Hematopoietic multipotent progenitor cell treated with erythropoietin and hydrocortisone succinate and interleukin-3 and kit ligand, for 4 days (in vitro differentiated cells): Measurements from ENCODE around the gene SYNPO2.
"Not testable (repeated sequence)": the region's sequence is repeated elsewhere in the genome, so short reads cannot be mapped to it uniquely, and the experiment has no call there.

Source experiments
- DNase-seq: peaks from one replicate; pipeline ENCODE4 v3.0.0-alpha.2; 2015

The SYNPO2 gene

DNA sequence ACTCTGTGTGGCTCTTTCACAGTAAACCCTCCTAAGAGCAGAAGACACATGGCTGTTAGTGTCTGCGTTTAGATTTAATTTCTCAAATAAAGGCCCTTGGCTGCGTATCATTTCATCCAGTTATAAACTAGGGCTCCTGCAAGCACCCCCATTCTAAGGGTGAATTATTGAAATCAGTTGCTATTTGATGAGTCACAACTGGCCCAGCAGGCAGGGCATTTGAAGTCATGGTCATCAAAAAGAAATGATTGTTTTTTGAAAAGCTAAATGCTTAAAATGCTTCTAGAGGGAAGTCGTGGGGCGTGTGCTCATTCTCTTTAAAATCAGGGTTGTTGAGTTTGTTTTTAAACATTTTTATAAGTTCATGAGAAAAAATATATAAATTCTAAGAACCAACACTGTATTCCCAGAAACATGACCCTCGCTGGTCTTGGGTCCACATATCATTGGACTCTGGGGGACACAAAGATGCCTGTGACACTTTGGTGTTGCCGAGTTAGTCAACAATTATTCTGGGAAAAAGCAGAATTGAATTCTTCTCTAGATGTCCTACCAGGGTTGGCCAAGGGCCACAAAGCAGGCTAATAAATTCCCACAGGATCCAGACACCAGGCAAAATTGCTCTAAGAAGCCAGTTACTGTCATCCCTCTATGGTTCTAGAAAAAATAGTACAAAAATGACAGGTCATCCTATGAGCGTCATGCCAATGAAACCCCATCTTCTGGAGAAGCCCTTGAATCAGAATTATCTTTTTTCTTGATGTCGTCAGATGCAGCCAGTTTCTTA is 147.5 kb downstream of the SYNPO2 start:
- no peak for DNase-seq

DNA sequence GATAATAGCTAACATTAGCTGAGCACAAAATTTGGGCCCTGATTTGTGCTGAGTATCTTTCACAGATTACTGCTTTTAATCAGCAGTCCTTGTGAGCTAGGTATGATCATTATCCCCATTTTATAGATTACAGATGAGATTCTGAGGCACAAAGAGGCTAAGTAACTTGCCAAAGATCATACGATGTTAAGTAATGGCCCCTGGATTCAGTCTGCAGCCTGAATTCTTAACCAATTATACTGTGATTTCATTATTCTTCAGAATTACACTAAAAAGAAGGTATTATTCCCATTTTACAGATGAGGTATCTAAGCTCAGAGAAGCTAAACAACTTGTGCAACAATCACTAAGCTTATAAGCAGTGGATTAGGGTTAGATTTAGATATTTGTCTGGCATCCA is 149.1 kb downstream of the SYNPO2 start:
- DNase-seq: no peak

DNA sequence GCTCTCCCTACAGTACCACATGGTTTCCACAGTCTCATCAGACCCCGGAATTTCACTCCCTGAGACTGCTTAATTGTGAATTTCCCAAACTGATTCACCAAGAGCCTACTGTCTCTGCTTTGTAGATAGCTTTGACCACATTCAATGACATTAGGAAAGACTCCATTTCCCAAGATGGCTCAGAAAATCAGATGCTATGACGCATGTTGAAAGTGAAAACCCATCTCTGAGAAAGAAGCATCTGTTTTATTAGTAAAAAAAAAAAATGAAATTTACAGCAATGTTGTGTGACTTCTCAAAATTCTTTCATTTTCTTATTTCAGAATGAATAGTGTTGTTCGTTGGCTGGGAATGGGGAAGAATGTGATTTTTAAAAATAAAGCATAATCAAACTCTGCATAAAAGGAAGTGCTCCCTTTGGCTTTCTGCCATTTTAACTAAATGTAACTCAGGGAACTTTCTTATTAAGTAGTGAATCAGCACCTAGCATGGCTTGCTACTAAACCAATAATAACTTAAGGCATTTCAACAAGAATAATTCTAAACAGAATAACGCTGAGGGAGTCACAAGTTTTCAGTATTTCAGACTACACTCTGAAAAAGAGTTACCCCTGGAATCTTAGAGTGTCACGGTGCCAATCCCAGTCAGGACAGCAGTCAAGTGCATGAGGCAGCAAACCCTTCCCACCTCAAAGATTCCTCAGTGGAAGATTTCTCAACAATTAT is 149.6 kb downstream of the SYNPO2 start:
- DNase-seq: peak; percentile 38

DNA sequence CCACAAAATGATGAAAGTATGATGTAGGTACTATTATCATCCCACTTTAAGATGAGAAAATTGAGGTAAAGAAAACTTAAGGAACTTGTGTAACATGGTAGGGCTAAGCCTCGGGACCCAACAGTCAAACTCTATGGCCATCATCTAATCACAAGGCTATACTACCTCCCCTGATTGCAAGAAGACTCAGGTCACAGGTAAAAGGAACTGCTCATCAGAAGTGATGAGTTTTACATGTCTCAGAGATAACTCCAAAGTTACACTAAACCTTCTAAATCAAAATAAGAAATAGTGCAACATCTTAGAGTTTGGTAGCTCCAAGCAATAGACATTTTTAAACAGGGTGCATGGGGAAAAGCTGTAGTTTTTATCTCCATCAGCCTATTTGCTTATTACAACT is 150.5 kb downstream of the SYNPO2 start:
- no peak for DNase-seq

DNA sequence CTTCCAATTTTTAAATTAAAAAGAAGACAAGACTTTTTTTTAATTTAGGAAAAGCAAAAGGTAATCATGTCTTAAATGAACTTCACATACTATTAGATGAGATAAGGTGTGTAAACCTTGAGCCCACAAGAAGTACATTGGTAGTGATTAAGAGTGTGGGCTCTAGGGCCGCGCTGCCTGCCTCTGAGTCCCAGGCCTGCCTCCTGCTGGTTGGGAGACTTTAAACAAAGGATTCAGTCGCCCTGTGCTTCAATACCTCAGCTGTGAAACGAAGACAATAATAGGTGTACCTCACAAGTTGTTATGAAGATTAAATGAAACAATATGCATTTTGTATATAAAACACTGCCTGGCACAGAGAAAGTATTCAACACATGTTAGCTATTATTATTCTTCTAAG is 151.1 kb downstream of the SYNPO2 start:
- peak; percentile 22 for DNase-seq

DNA sequence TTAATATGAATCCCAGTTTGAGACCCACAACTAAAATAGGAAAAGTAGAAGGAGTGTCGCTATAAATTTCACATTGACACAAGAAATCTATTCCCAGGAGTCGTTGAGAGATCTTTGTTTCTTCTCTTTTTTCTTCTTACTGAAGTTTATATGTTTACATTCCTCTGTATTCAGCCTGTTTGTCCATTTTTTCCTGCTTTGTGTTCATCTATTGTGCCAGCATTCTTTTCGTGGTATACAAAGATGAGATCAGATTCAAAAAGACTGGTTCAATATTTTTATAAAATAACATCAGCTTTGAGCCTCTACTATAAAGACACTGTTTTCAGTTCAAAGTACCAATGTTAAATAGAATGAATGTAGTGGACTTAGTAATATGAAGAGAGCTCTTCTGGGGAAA is 151.6 kb downstream of the SYNPO2 start:
- no peak for DNase-seq

DNA sequence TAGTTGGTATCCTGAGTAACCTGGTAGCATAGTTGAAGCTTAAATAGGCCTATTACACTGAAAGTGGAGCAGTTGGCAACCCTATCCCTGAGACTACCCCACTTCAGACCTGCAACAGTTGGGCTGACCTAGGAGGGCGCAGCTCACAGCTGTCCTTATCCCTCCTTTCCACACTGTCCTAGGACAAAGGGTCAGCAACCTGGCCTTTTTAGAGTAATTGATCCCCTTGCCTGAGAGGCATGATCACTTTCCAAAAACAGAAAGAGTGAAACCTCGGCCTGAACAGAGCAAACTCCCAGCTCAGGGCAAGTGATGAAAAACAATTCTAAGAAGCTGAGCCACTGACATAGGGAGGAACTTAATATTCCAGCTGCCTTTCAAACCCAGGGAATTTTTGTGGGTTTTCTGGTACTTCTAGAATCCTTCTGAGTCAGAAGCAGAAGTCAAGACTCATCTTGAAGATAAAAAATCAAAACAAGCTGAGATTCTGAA is 152.1 kb downstream of the SYNPO2 start:
- DNase-seq: no peak

DNA sequence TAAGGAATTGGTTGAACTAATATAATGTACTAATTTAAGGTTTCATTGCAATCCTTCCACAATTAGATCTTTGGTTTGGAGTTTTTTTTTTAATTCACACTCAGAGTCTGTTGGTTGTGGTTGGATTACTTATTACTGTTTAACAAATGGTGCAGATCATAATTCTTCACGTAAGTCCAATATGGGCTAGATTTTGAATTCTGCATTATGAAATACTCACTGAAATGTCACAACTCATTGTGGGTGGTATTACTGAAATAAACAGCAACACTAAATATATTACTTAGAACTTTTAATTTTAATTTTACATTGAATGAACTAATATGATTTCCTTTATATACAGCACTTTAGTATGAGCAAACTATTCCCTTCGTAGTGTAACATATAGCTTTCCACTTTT is 152.7 kb downstream of the SYNPO2 start:
- no peak for DNase-seq

DNA sequence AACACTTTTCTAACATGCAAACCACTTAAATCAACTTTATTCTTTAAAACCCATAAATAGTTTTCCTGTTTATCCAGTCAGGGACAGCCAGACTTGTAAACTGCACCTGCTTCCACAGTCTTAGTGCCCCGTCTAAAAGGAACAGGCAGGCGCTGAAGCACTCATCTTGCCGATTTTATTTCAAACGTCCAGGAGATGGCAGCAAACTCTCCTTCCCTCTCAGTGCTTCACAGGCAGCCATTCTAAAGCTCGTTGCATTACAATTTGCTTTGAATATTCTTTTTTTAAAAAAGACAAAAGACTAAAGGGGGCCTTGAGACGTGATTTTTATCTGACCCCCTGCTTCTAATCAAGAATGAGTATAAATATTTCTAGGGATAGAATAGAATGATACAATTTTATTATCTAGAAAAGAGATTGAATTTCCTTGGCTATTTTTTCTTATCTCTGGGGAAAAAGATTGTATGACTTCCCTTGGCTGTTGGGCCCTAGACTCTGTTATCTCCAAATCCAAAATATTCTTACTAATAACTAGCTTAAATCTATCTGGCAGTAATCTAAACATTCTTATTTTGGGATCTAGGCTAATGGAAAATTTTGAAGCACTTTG is 153.4 kb downstream of the SYNPO2 start:
- peak; percentile 86 for DNase-seq

DNA sequence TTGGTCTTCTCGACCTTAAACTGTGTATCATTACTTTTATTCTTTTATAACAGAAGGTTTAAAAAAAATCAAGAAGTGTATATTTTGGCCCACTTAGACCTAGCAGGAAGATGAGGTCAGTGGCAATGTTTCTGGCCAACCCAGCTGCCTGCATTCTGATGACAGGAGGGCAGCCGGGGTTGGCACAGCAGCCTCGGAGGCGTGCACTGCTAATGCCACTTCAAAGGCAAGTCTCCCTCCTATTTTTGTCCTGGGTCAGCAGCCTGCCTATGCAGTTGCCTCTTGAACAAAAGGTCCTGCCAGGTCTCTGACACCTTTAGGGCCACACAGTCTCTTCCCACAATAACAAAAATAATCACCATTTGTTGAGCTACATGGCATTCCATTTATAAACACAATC is 157.6 kb downstream of the SYNPO2 start:
- no peak for DNase-seq

DNA sequence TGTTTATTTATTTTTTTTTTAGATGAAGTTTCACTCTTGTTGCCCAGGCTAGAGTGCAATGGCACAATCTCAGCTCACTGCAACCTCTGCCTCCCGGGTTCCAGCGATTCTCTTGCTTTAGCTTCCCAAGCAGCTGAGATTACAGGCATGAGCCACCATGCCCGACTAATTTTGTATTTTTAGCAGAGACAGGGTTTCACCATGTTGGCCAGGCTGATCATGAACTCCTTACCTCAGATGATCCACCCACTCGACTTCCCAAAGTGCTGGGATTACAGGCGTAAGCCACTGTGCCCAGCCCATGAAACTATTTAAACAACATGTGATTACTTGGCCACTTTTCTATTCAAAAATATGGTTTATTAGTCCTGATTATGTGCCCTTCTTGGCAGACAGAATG is 158.4 kb downstream of the SYNPO2 start:
- not testable (repeated sequence) for DNase-seq

DNA sequence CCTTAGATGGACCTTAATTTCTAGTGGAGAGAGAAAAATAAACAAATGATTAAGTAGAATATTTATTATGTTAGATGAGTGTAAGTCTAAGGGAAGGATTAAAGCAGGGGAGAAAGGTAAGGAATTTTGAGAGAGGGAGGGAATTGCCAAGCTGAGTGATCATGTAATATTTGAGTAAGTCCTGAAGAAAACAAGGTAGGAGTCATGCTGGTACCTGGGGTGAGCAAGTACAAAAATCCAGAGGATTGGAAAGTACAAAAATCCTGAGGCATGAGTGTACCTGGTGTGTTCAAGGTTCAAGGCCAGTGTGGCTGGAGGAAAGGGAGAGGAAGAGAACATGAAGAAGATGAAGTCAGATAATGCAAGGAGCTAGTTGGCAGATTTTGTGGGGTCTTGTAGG is 159.8 kb downstream of the SYNPO2 start:
- no peak for DNase-seq

DNA sequence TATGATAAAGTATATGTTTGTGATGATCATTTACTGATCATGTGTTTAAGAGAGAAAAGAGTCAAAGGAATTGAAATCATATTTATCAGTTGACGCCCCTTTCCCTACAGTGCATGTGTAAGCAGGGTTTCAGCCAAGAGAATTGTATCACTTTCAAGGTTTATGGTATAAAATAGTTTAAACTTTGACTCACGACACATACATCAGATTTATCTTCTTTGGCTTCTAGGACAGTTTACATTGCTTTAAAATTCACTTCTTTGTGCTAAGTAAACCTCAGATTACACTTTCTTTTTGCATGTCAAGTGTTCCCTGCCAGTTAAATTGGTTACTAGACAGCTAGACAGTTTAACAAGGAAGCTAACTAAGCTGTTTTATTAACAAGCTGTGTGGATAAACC is 160.7 kb downstream of the SYNPO2 start:
- DNase-seq: no peak

DNA sequence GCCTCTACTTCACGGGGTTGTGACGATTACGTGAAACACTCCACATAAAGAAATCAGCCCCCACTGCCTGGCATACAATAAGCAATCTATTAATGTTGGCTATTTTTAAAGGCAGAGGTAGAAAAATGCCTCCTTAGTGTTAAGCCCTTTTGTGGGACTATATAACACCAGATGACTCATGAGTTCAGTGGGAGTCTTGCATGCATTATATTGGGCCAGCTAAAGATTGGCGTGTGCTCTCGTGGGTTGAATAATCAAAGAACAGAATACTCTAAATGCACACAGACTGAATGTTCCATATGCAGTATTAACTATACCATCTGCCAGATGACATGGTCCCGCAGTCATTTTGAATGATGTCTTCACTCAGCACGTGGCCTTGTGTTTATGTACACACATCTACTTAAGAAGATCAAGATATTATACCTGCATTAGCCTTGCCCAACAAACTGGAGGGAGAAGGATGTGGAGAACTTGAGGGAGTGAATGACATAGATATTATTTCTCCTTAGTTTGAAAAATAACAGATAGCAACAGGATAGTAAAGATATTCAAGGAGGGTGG is 162.0 kb downstream of the SYNPO2 start:
- DNase-seq: no peak

DNA sequence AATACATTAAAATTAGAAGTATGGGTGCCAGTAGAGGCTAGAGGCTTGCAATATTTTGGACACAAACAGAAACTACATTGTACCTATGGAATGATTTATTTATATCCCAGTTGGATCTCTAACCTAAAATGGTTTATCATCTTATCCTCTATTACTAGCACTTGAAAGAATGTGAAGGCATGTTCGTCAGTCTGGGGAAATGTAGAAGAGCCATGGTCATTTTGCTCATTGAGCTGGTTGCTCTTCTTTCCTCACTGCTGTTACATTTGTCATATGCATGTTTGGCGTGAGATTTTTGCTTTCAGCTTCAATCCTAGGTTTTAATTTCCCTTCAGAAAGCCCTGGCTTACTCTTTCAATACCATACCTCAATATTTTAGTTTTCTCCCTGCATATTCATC is 164.6 kb downstream of the SYNPO2 start:
- DNase-seq: no peak

DNA sequence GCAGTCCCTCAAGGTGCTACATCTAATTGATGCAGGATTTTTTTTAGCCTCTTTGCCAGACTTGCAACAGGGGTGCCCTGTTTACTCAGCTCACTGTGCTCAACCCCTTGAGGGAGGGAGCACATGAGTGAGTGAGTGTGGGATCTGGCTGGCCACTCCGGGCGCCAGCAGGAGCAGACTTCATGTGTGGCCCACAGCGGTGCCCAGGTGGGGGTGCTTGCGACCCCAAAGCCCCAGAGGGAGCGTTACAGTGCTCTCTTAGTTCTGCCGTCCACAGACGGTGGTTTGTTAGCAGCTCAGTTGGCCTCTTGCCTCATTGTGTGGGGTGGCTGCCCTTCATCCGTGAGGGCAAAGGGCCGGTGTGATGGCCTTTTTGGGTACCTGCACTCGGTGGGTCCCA is 165.3 kb downstream of the SYNPO2 start:
- DNase-seq: no peak

DNA sequence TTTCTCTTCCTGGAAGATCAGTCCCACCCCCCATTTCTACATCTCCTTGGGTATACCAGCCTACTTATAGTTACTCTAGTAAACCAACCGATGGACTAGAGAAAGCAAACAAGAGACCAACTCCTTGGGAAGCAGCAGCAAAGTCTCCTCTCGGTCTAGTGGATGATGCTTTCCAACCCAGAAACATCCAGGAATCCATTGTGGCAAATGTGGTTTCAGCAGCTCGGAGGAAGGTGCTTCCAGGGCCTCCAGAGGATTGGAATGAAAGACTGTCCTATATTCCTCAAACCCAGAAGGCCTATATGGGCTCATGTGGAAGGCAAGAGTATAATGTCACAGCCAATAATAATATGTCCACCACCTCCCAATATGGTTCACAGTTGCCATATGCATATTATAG is 168.8 kb downstream of the SYNPO2 start:
- no peak for DNase-seq

DNA sequence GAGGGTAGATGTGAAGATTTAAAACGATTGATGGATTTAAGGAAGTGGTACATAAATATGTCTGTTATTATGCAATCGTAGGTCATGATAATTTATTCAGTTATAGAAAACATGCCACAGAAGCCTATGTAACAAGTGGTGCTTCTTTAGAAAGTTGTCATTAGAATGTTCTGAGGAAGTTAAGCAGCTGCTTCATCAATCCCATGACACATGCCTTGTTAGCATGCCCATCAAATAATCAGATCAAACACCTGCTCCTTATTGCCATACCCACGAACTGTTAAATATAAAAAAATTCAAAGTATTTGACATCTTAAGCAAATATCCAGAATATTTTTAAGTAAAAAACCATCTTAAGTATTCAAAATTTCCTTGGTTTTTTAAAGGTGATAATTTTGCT is 170.6 kb downstream of the SYNPO2 start:
- DNase-seq: peak; percentile 40

DNA sequence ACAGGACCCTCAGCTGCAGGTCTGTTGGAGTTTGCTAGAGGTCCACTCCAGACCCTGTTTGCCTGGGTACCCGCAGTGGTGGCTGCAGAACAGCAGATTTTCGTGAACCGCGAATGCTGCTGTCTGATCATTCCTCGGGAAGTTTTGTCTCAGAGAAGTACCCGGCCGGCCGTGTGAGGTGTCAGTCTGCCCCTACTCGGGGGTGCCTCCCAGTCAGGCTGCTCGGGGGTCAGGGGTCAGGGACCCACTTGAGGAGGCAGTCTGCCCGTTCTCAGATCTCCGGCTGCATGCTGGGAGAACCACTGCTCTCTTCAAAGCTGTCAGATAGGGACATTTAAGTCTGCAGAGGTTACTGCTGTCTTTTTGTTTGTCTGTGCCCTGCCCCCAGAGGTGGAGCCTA is 178.5 kb downstream of the SYNPO2 start:
- not testable (repeated sequence) for DNase-seq

DNA sequence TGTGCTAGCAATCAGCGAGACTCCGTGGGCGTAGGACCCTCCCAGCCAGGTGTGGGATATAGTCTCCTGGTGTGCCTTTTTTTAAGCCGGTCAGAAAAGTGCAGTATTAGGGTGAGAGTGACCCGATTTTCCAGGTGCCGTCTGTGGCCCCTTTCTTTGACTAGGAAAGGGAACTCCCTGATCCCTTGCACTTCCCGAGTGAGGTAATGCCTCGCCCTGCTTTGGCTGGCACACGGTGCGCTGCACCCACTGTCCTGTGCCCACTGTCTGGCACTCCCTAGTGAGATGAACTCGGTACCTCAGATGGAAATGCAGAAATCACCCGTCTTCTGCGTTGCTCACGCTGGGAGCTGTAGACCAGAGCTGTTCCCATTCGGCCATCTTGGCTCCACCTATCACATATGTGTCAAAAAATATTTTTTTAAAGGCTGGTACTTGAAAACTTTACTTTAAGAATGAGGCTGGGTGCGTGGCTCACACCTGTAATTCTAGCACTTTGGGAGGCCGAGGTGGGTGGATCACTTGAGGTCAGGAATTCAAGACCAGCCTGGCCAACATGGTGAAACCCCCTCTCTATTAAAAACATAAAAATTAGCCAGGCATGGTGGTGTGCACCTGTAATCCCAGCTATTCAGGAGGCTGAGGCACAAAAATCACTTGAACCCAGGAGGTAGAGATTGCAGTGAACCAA is 179.2 kb downstream of the SYNPO2 start:
- DNase-seq: not testable (repeated sequence)

DNA sequence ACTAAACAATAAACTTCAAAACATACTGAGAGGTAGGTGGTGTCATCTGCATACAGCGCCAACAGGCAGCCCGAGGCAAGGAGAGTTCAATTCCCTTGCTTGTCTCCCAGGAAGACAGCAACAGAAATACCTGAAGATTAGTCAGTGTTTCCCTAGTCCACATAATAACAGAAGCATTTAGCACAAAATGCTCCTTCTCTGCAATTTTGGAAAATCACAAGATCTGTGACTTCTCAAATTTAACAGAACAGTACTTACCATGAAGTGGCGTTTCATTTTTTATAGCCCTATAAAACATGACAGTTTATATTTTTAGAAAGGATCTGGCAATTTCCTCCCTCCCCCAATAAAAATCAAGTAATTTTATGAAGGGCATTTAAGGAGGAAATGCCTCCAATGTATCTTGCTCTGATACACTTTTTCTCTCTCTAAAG is 179.9 kb downstream of the SYNPO2 start:
- no peak for DNase-seq

DNA sequence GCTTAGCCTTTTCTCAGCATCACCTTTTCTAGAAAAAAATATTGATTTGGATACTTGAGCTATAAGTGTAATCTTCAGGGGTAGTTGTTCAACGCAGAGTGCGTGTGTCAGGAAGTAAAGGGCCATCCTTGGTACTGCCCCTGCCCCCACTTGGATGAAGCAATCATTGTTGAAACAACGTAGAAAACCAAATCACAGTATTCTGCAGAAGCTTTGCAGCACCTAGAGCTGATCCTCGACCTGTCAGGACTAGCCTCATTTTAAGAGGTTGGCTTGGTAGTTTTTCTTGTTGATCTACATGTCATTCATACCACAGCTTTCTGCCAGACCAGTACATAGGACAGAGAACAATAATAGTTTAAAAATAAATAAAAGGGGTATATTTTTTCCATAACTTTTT is 181.6 kb downstream of the SYNPO2 start:
- DNase-seq: no peak
